Skeletal muscle cell (primary cell): ENCODE results near the gene PYGO1.
A peak's percentile ranks its signal among the peaks of the same experiment; 100 is the strongest.
"Not testable (repeated sequence)": the region's sequence is repeated elsewhere in the genome, so short reads cannot be mapped to it uniquely, and the experiment has no call there.

Experiments
- DNase-seq: peaks from one replicate; pipeline ENCODE4 v3.0.0-alpha.2; 2010; ENCODE audit warnings: low read depth
- H3K4me3 ChIP-seq: 2 replicates; pipeline ENCODE4 v1.5.1; 2011; ENCODE audit warnings: low read depth, mild to moderate bottlenecking, control low read depth, low read length, moderate library complexity

Gene PYGO1

GRCh38 chr15:55515491-55515890 is 72.7 kb downstream of the PYGO1 start:
- no peak for DNase-seq
- H3K4me3 ChIP-seq, result no peak overlapping the region

- no peak overlapping the region for H3K4me3 ChIP-seq
- DNase-seq, result no peak
Observed at GRCh38 chr15:55514414-55514850, 73.7 kb downstream of the PYGO1 start.

DNA sequence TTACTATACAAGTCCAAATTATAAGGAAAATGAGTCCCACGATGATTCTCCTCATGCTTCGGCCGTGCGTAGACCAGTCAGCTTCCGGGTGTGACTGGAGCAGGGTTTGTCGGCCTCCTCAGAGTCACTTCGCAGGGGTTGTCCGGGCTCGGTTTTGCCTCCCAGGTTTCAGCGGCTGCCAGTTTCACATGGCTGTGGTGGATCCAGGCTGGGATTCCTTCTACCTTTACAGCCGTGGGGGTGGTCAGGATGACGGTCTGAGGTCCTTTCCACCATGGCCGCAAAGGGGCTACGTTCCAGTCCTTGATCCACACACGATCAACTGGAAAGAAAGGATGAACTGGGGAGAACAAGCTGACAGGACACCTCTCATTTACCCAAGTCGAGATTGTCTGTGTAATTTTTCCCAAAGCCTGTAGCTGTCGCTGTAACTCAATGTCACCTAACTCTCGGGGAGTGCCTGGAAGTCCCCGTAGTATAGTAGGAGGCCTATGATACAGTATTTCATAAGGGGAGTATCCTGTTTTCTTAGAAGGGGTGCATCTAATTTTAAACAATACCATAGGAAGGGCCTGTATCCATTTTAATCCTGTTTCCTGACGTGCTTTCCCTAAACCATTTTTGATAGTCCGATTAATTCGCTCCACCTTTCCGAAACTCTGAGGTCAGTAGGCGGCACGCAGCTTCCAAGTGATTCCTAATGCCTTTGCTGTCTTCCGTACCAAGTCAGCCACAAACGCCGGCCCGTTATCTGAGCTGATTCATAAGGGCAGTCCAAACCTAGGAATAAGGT is 74.3 kb downstream of the PYGO1 start:
- peak; percentile 4 for DNase-seq
- H3K4me3 ChIP-seq, result not testable (repeated sequence)

DNA sequence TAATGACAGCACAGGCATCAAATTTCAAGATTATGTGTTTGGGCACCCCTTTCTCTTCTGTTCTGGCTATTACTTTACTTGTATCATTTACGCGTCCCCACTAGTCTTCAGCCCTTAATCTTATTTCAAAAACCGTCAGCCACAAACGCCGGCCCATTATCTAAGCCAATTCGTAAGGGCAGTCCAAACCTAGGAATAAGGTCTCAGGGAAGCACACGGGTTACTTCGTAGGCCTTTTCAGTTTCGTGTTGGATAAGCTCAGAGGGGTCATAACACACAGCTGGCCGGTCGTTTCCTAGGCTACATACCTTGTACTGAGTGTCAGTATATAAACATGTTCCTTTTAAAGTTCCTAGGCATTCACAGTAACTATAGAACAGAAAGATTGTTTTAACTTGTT is 75.0 kb downstream of the PYGO1 start:
- no peak overlapping the region for H3K4me3 ChIP-seq
- no peak for DNase-seq

GRCh38 chr15:55507567-55507966 is 80.6 kb downstream of the PYGO1 start:
- H3K4me3 ChIP-seq, result no peak overlapping the region
- no peak for DNase-seq

GRCh38 chr15:55505407-55505806 is 82.7 kb downstream of the PYGO1 start:
- not testable (repeated sequence) for DNase-seq, H3K4me3 ChIP-seq

GRCh38 chr15:55499151-55499550 is 89.0 kb downstream of the PYGO1 start:
- H3K4me3 ChIP-seq, result no peak overlapping the region
- DNase-seq, result no peak

- DNase-seq, result peak; percentile 54
- H3K4me3 ChIP-seq, result peak overlapping the region; percentile 76
Observed at GRCh38 chr15:55498109-55498938, 89.8 kb downstream of the PYGO1 start.

GRCh38 chr15:55496716-55497115 is 91.4 kb downstream of the PYGO1 start:
- no peak overlapping the region for H3K4me3 ChIP-seq
- DNase-seq, result no peak

DNA sequence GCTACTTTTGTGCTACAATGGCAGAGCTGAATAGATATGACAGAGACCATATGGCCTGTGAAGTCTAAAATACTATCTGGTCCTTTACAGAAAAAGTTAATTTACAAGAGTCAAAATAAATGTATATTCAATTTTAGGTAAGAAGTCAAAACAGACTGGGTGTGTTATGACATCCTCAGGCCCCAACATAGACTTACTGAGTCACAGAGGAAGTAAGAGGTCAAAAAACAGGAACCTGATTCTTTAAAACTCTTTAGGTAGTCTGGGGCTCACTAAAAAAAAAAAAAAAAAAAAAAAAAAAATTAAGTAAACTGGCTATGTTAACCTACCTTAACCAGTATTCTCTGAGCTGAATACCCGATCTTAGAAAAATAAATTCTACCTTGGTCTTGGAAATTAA is 93.2 kb downstream of the PYGO1 start:
- DNase-seq, result no peak
- no peak overlapping the region for H3K4me3 ChIP-seq

DNA sequence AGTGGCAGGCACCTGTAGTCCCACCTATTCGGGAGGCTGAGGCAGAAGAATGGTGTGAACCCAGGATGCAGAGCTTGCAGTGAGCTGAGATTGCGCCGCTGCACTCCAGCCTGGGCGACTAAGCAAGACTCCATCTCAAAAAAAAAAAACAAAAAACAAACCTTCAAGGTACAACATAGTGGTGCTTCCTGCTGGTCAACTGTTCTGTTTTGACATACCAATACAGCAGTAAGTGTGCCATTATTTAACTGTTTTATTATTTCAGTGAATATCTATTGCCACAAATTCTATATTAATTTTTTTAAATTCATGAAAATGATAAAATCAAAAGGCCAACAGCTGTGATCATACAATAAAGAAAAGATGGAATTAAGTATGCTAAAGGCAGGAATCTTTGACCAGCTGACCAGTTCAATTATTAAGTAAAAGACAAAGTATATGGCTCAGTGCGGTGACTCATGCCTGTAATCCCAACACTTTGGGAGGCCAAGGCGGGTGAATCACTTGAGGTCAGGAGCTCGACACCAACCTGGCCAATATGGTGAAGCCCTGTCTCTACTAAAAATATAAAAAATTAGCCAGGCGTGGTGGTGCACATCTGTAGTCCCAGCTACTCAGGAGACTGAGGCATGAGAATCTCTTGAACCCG is 99.1 kb downstream of the PYGO1 start:
- DNase-seq, result peak; percentile 6
- not testable (repeated sequence) for H3K4me3 ChIP-seq
